Stimulated activated CD4-positive, alpha-beta T cell treated with anti-CD3 and anti-CD28 coated beads, Interleukin-4, amount 100 ng/mL, for 24 hours (primary cell): ENCODE results near the gene DUSP22.
A peak's percentile ranks its signal among the peaks of the same experiment; 100 is the strongest.
"Not testable (repeated sequence)": the region's sequence is repeated elsewhere in the genome, so short reads cannot be mapped to it uniquely, and the experiment has no call there.

ENCODE experiments used
- DNase-seq: peaks from one replicate; pipeline ENCODE4 v3.0.0-alpha.2; 2020

The DUSP22 gene

DNA sequence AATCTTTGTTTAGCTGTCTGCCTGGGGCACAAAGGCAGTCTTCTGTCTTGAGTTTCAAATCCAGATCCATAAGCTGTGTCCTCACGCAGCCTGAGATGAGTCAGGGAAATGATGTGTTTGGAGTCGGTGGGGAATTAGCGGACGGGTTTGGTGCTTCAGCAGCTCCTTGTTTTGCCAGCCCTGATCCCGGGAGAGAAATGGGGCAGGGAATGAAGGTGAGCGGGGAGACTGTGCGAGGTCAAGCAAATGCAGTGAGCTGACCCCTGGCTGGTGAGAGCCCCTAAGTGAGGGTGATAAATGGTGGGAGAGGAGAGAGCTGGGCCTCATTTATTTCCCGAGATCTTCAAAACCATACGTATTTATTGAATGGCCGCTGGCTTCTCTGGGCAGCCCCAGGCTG is 21.6 kb downstream of the DUSP22 start:
- no peak for DNase-seq

- no peak for DNase-seq
These were observed 22.1 kb downstream of the DUSP22 start for GRCh38 chr6:314377-314776.

GRCh38 chr6:315226-315625 is 22.9 kb downstream of the DUSP22 start:
- DNase-seq: no peak

DNA sequence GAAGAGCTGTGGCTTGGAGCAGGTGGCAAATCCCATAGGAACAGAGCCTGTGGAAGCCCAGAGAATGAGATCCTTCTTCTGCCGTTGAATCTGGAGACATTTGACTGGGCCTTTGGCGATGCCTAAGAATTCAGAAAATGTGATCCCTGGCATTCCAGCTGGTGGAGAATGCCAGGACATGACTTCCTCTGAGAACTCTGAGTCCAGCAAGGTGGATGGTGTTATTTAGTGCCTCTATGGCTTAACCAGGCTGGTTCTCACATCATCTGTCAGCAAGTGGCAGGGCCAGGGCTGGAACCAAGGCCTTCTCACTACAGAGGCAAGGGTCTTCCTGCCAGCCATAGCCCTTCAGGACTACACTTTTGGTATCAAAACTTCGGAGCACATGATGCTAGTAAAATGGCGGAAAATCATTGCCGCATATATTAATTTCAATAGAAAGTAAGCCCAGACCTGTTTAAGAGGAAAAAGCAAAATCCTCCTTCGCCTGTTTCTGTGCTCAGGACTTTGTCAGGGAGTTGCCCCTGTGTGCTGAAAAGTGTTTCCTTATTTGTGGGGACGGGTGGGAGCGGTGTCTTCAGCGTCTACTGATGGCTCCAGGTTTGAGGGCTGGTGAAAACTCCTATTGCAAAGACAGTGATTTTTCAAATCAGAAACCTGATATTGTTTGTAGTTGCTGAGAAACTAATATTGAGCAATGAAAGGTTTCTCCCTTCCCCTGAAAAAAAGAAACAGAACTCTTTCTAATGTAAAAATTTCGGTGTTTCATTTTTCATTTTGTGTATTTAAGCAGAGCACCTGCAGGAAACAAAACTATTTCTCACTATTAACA is 23.9 kb downstream of the DUSP22 start:
- DNase-seq: no peak

- DNase-seq: no peak
These were observed 24.4 kb downstream of the DUSP22 start for GRCh38 chr6:316753-317038.

GRCh38 chr6:317060-317447 is 24.8 kb downstream of the DUSP22 start:
- DNase-seq: no peak

GRCh38 chr6:317448-318144 is 25.3 kb downstream of the DUSP22 start:
- no peak for DNase-seq

- DNase-seq: no peak
These were observed 26.1 kb downstream of the DUSP22 start for GRCh38 chr6:318243-318890.

- DNase-seq: peak; percentile 10
These were observed 27.2 kb downstream of the DUSP22 start for GRCh38 chr6:319177-320131.

DNA sequence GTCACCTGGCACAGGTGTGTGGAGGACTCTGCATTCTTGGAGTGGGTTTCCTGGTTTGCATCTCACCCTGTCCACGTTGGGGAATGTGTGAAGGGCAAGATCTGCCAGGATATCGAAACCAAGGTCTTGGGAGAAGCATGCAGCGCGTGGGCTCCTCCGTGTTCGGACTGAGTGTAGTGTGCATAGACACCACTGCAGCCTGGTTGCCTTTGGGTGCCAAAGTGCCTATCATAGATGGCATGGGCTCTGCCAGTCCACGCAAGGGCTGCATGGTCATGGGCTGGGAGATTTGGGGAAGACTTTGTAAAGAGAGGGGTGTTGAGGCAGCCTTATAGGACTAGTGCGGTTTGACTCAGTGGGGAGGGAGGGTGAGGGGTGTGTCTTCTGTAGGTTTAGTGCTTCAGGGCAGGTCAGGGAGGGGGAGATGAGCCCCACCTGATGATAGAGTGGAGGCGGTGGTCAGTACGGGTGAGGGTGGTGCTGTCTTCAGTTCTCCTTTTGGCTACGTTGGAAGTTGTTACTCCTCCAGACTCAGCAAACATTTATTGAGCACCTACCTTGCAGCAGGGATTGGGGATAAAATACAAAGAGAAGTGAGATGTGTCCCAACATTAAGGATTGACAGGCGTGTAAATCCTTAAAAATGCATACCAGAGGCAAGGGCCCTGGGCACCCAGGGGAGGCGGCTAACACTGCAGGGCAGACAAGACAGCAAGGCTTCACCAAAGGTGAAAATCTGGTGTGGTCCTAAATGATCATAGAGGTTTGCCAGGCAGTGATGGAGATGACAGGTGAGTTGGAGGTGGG is 28.3 kb downstream of the DUSP22 start:
- no peak for DNase-seq

GRCh38 chr6:321158-321438 is 28.8 kb downstream of the DUSP22 start:
- no peak for DNase-seq

DNA sequence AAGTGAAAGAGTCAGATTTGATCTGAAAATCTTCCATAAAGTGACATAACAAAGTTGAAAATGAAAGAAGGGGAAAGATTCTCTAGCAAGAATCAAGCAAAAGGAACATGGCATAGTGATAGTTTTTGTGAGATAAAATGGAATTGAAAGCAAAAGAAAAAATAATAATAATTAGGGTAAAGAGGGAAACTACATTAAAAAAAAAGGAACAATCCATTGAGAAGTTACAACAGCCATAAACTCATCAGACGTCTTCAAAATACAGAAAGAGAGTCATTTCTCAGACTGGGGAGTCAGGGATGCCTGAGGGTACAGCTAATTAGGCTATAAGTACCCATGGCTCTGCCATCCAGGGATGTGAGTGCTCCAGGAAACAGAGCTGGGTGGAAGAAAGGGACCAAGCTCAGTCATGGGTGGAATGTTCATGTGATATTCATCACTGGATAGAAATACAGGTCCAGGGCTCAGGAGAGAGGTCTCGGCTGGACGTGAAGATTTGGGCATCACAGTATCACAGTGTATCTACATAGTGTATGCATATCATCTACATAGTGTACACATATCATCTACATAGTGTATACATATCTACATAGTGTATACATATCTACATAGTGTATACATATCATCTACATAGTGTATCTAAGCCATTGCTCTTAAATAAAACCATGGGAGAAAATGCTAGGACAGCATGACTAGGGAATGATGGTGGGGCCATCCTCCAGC is 29.4 kb downstream of the DUSP22 start:
- no peak for DNase-seq

DNA sequence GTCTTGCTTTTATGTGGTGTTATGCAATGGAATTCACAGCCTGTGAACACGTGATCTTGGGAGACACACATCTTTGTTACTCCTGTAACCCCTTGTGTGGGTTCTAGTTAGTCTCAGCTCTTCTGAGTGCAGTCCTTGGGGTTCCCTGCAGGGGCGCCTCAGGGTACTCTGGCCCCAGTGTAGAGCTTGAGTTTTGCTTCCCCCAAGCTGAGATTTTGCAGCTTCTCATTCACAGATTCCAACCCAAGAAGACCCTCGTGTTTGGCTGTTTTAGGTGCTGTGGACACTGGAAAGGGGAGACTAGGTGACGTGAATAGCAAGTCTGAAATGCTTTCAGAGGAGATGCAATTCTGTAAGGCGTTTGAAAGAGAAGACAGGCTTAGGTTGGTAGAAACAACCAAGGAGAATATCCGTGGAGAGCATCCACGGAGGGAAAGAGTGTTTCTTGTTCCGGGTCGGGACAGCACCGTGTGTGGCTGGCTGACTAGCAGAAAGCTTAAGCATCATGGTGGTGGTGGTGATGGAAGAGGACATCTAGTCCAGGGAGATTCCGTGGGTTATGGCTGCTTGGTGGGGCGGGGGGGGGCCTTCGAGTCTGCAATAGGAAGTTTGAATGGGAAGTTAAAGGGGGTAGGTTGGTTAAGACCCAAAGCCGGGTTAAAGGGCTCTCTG is 30.1 kb downstream of the DUSP22 start:
- no peak for DNase-seq

DNA sequence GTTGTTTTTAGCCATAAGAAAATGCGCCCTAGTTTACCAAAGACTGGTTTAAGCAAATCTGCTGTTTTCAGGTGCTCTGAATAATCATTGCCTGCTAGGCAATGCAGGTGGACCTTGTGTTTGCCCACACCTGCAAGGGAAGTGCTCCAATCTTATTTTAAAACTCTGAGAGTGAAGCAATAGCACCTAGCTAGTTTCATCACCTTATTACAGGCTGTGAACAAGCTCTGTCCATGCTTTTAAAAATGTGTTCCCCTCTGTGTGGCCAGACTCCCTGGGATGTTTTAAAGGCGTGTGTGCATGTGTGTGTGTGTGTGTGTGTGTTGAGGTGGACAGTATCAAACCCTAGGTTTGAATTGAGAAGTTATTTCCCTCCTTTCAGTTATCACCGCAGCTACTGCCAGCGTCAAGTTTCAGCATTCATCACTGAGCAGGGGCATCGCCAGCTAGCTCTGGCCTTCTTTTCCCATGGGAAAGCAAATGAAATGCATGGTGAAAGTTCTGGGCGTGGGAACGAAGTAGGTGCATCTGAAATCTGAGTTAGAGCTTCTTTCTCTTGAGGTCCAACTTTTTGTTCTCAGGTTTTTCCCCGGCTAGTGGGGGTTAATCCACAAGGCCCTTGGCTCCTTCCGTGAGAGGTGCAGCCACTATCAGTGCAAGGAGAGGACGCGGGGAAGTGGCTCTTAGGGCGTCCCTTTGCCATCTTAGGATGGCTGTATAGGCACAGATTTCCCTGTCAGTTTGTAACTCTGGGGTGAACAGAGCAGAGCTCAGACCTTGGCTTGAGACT is 30.8 kb downstream of the DUSP22 start:
- no peak for DNase-seq

- DNase-seq: no peak
These were observed 31.4 kb downstream of the DUSP22 start for GRCh38 chr6:323730-324088.

DNA sequence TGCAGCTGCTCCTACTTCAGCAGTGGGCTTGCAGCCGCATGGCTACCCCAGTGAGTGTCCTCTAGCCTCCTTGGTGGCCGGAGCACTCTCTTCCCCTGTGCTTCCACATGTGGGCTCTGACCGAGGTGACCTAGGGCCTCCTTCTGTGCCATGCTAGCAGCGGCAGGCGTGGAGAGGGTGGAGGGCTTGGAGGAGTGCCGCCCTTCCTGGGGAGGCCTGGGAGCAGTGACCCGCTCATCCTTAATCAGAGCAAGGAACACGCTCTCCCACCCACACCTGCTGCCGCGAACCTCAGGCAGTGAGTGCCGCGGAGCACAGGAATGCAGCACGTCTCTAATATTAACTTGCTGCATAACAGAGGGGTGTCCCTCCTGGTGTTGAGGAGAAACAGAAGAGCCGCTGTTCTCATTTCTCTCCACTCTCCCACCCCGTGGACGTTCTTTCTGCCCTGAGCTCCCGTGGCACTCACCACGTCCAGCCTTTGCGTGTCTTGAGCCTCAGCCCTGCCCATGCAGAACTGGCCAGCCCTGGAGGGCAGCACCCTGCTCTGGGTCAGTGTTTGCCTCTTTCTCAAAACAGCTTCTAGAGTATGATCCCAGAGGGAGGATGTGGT is 31.9 kb downstream of the DUSP22 start:
- no peak for DNase-seq

DNA sequence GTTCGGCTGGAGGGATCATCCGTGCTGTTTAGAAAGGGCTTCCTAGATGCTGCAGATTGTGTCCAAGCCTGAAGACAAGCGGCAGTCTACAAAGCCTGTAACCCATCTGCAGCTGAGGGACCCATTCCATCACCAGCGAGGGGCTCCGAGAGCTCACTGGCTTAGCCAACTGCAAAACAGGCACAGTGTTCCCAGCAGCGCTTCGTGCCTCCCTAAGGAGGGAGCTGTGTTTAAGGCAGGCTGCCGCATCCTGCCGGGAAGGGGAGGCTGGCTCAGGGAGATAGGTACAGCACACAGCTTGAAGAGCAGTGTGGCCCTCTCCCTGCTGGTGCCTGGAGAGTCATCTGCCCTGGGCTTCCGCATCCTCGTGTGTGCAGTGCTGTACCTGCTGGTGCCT is 32.4 kb downstream of the DUSP22 start:
- no peak for DNase-seq

DNA sequence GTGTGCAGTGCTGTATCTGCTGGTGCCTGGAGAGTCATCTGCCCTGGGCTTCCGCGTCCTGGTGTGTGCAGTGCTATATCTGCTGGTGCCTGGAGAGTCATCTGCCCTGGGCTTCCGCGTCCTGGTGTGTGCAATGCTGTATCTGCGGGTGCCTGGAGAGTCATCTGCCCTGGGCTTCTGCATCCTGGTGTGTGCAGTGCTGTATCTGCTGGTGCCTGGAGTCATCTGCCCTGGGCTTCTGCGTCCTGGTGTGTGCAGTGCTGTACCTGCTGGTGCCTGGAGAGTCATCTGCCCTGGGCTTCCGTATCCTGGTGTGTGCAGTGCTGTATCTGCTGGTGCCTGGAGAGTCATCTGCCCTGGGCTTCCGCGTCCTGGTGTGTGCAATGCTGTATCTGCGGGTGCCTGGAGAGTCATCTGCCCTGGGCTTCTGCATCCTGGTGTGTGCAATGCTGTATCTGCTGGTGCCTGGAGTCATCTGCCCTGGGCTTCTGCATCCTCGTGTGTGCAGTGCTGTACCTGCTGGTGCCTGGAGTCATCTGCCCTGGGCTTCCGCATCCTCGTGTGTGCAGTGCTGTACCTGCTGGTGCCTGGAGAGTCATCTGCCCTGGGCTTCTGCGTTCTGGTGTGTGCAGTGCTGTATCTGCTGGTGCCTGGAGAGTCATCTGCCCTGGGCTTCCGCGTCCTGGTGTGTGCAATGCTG is 33.0 kb downstream of the DUSP22 start:
- DNase-seq: not testable (repeated sequence)

DNA sequence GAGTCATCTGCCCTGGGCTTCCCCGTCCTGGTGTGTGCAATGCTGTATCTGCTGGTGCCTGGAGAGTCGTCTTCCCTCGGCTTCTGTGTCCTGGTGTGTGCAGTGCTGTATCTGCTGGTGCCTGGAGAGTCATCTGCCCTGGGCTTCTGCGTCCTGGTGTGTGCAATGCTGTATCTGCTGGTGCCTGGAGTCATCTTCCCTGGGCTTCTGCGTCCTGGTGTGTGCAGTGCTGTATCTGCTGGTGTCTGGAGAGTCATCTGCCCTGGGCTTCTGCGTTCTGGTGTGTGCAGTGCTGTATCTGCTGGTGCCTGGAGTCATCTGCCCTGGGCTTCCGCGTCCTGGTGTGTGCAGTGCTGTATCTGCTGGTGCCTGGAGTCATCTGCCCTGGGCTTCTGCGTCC is 33.8 kb downstream of the DUSP22 start:
- not testable (repeated sequence) for DNase-seq
